ENCODE data around the gene FAM181B. TPM values are rescaled to one million over a fixed set of nuclear protein-coding genes. Genes with fewer than 3 reads are reported as not detected.

The FAM181B gene
- total and polyA plus RNA-seq, 2 donors (not counting 1 experiment from before 2014, with no cell fraction given): not detected

DNA sequence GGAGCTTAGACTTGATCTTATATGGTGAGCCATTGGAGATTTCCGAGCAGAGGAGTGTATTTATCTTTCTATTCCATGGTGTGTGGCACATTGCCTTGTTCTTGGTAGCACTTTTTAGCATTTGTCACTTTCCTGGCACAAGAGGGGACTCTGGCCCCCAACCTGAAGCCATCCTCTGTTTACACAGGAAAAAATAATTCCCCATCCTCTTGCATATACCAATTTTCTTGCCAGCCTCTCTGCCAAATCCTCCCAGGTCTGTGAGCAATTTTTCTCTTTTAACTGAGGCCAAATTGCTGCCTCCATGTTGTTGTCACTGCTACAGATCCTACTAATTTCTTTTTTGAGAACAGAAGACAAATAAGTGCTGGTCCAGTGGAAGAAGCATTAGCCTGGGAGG lies 20.3 kb upstream of the FAM181B start:
- peaks cover 21% of the 10 kb centered on the region for H3K27me3 Mint-ChIP-seq
- no peak for DNase-seq
- Histone ChIP-seq H3K4me1 (ENCODE audit: control insufficient read depth in 2 of 2, insufficient read depth in 2 of 2, low read length in 2 of 2) (peaks cover 9 to 10% of the 10 kb centered on the region in 2 donors), H2AFZ (ENCODE audit: insufficient read depth, low read depth, low read length, poor library complexity, severe bottlenecking) (no peak overlapping the region), H3K27me3 (replicated peaks in 1 of 4; ENCODE audit: control extremely low read depth in 1 of 4, control insufficient read depth in 3 of 4, insufficient read depth in 4 of 4, low read length in 3 of 4) (peaks cover 0 to 3% (median 1%) of the 10 kb centered on the region in 4 experiments), H3K9ac (ENCODE audit: low read length) (no peak overlapping the region), H3K4me3 (ENCODE audit: control extremely low read depth in 1 of 5, extremely low read depth in 1 of 5, insufficient read depth in 1 of 5, low read depth in 2 of 5, low read length in 4 of 5) (no peak overlapping the region), H4K20me1 (ENCODE audit: control insufficient read depth, insufficient read depth, low read length, poor library complexity, severe bottlenecking) (no peaks in the 10 kb centered on the region), H3K79me2 (ENCODE audit: control insufficient read depth, insufficient read depth, low read length) (no peaks in the 10 kb centered on the region), H3K9me3 (ENCODE audit: control extremely low read depth in 1 of 3, control insufficient read depth in 2 of 3, insufficient read depth in 1 of 3, low read length in 2 of 3) (no peaks in the 10 kb centered on the region), H3K36me3 (replicated peaks in 1 of 2; ENCODE audit: control extremely low read depth in 1 of 2, control insufficient read depth in 1 of 2, extremely low read depth in 1 of 2, insufficient read depth in 2 of 2, low read length in 1 of 2) (no peaks in the 10 kb centered on the region), H3K27ac (ENCODE audit: low read length in 2 of 2) (no peak overlapping the region), H3K4me2 (replicated peaks; ENCODE audit: low read depth, low read length, poor library complexity, severe bottlenecking) (no peak overlapping the region)
- no CpG with 5 or more reads among the region's 1 CpG for WGBS (ENCODE audit: insufficient coverage)
- ChIA-PET POLR2A (no interaction called here), CTCF (no interaction called here)
- intact Hi-C loops (cut with micrococcal nuclease): no loop called here
- H3K4me1 Mint-ChIP-seq: peaks cover 20% of the 10 kb centered on the region
- no peak overlapping the region for H3K4me3 Mint-ChIP-seq
- TF ChIP-seq CTCF (IDR thresholded peaks at IDR 0.05): no peak
- TF ChIP-seq EZH2 (IDR thresholded peaks at IDR 0.05; ENCODE audit: borderline replicate concordance, insufficient read depth, low read depth, low read length, poor library complexity, severe bottlenecking): no peak
- ATAC-seq (ENCODE audit: low read depth): no peak
- no peak overlapping the region for H3K27ac Mint-ChIP-seq
- H3K9me3 Mint-ChIP-seq (ENCODE audit: insufficient read depth): no peaks in the 10 kb centered on the region

DNA sequence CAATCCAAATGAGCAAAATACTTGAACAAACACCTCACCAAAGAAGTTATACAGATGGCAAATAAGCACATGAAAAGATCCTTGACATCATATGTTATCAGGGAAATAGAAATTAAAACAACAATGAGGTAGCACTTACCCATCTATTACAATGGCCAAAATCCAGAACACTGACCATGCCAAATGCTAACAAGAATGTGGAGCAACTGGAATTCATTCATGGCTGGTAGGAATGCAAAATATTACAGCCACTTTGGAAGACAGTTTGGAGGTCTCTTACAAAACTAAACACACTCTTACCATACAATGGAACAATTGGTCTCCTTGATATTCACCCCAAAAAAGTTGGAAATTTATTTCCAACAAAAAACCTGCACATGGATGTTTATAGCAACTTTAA lies 19.1 kb upstream of the FAM181B start:
- H3K27me3 Mint-ChIP-seq: peaks cover 25% of the 10 kb centered on the region
- ATAC-seq (ENCODE audit: low read depth) (no peak), DNase-seq (no peak)
- Histone ChIP-seq H3K4me2 (replicated peaks; ENCODE audit: low read depth, low read length, poor library complexity, severe bottlenecking) (no peak overlapping the region), H3K27ac (ENCODE audit: low read length in 2 of 2) (no peak overlapping the region), H3K9me3 (ENCODE audit: control extremely low read depth in 1 of 3, control insufficient read depth in 2 of 3, insufficient read depth in 1 of 3, low read length in 2 of 3) (no peaks in the 10 kb centered on the region), H3K36me3 (replicated peaks in 1 of 2; ENCODE audit: control extremely low read depth in 1 of 2, control insufficient read depth in 1 of 2, extremely low read depth in 1 of 2, insufficient read depth in 2 of 2, low read length in 1 of 2) (no peaks in the 10 kb centered on the region), H3K4me3 (ENCODE audit: control extremely low read depth in 1 of 5, extremely low read depth in 1 of 5, insufficient read depth in 1 of 5, low read depth in 2 of 5, low read length in 4 of 5) (no peak overlapping the region), H3K4me1 (ENCODE audit: control insufficient read depth in 2 of 2, insufficient read depth in 2 of 2, low read length in 2 of 2) (peaks cover 9 to 10% of the 10 kb centered on the region in 2 donors), H2AFZ (ENCODE audit: insufficient read depth, low read depth, low read length, poor library complexity, severe bottlenecking) (no peak overlapping the region), H3K79me2 (ENCODE audit: control insufficient read depth, insufficient read depth, low read length) (no peaks in the 10 kb centered on the region), H4K20me1 (ENCODE audit: control insufficient read depth, insufficient read depth, low read length, poor library complexity, severe bottlenecking) (no peaks in the 10 kb centered on the region), H3K27me3 (replicated peaks in 1 of 4; ENCODE audit: control extremely low read depth in 1 of 4, control insufficient read depth in 3 of 4, insufficient read depth in 4 of 4, low read length in 3 of 4) (peaks cover 0 to 3% (median 1%) of the 10 kb centered on the region in 4 experiments), H3K9ac (ENCODE audit: low read length) (no peak overlapping the region)
- TF ChIP-seq EZH2 (IDR thresholded peaks at IDR 0.05; ENCODE audit: borderline replicate concordance, insufficient read depth, low read depth, low read length, poor library complexity, severe bottlenecking): no peak
- no peak overlapping the region for H3K4me3 Mint-ChIP-seq
- no peak overlapping the region for H3K27ac Mint-ChIP-seq
- CTCF ChIA-PET: no interaction called here
- H3K9me3 Mint-ChIP-seq (ENCODE audit: insufficient read depth): no peaks in the 10 kb centered on the region
- intact Hi-C loops (cut with micrococcal nuclease): no loop called here
- peaks cover 17% of the 10 kb centered on the region for H3K4me1 Mint-ChIP-seq
- POLR2A ChIA-PET: no interaction called here

Measured in B cell (primary cell).